Activated CD8-positive, alpha-beta memory T cell treated with anti-CD3 and anti-CD28 coated beads, Interleukin-2, amount 50 U/mL, for 1 hour (primary cell): ENCODE results near the gene ROCK1.
"Not testable (repeated sequence)": the region's sequence is repeated elsewhere in the genome, so short reads cannot be mapped to it uniquely, and the experiment has no call there.

ENCODE experiments used
- DNase-seq: peaks from one replicate; pipeline ENCODE4 v3.0.0-alpha.2; 2020; ENCODE audit errors: extremely low read depth

The ROCK1 gene

GRCh38 chr18:21053127-21053526 is 58.5 kb downstream of the ROCK1 start:
- DNase-seq = no peak

- DNase-seq = no peak
Measured at GRCh38 chr18:21052385-21052784, 59.2 kb downstream of the ROCK1 start.

GRCh38 chr18:21051620-21052019 is 60.0 kb downstream of the ROCK1 start:
- no peak for DNase-seq

GRCh38 chr18:21049306-21049705 is 62.3 kb downstream of the ROCK1 start:
- DNase-seq = no peak

- no peak for DNase-seq
Measured at GRCh38 chr18:21047126-21047525, 64.5 kb downstream of the ROCK1 start.

- DNase-seq = no peak
Measured at GRCh38 chr18:21040466-21040865, 71.1 kb downstream of the ROCK1 start.

- DNase-seq = no peak
Measured at GRCh38 chr18:21038201-21038600, 73.4 kb downstream of the ROCK1 start.

GRCh38 chr18:21031845-21032244 is 79.8 kb downstream of the ROCK1 start:
- no peak for DNase-seq

- DNase-seq = not testable (repeated sequence)
Measured at GRCh38 chr18:21018257-21018656, 93.4 kb downstream of the ROCK1 start.

- no peak for DNase-seq
Measured at GRCh38 chr18:21012308-21012707, 99.3 kb downstream of the ROCK1 start.

- DNase-seq = no peak
Measured at GRCh38 chr18:21004726-21005125, 106.9 kb downstream of the ROCK1 start.

- DNase-seq = no peak
Measured at GRCh38 chr18:21000667-21001066, 110.9 kb downstream of the ROCK1 start.

GRCh38 chr18:20997371-20997770 is 114.2 kb downstream of the ROCK1 start:
- DNase-seq = no peak

- DNase-seq = no peak
Measured at GRCh38 chr18:20996418-20996817, 115.2 kb downstream of the ROCK1 start.

GRCh38 chr18:20988726-20989125 is 122.9 kb downstream of the ROCK1 start:
- DNase-seq = no peak

- no peak for DNase-seq
Measured at GRCh38 chr18:20975077-20975476, 136.5 kb downstream of the ROCK1 start.

- DNase-seq = no peak
Measured at GRCh38 chr18:20971886-20972267, 139.7 kb downstream of the ROCK1 start.

- no peak for DNase-seq
Measured at GRCh38 chr18:20966795-20967194, 144.8 kb downstream of the ROCK1 start.

- no peak for DNase-seq
Measured at GRCh38 chr18:20963027-20963426, 148.6 kb downstream of the ROCK1 start.

- DNase-seq = no peak
Measured at GRCh38 chr18:20960735-20961134, 150.9 kb downstream of the ROCK1 start.

- not testable (repeated sequence) for DNase-seq
Measured at GRCh38 chr18:20950827-20951226, 160.8 kb downstream of the ROCK1 start.
